ENCODE data around the gene KLHL40. TPM values are rescaled to one million over a fixed set of nuclear protein-coding genes. Genes with fewer than 3 reads are reported as not detected.

Gene KLHL40
- total and polyA plus RNA-seq, 9 of the 15 experiments (the other 6 are each of a cell fraction or from before 2014, with no cell fraction given) = not detected

GRCh38 chr3:42638339-42638842 is 46.9 kb upstream of the KLHL40 start:
- FAIRE-seq (no peak), ATAC-seq (no peak), DNase-seq (ENCODE audit: extremely low read depth in 1 of 4, low spot score in 3 of 4) (no peak)
- Histone ChIP-seq H3K27me3 (ENCODE audit: control insufficient read depth in 2 of 2, insufficient read depth in 2 of 2, low read length in 2 of 2) (no peaks in the 10 kb centered on the region), H3K27ac (ENCODE audit: extremely low read depth, low read depth, low read length) (no peak overlapping the region), H2AFZ (ENCODE audit: low read depth, low read length) (no peak overlapping the region), H3K9me1 (ENCODE audit: control insufficient read depth, insufficient read depth, low read length) (no peaks in the 10 kb centered on the region), H3K79me2 (ENCODE audit: control insufficient read depth, insufficient read depth, low read length) (peaks cover 11% of the 10 kb centered on the region; the same call in 1 of the 3 replicates), H3K4me1 (replicated peaks in 1 of 2; ENCODE audit: control insufficient read depth in 2 of 2, insufficient read depth in 2 of 2, low read length in 2 of 2) (no peaks in the 10 kb centered on the region; a peak in 1 of 5 replicates), H3K36me3 (ENCODE audit: control insufficient read depth, insufficient read depth, low read length) (peaks cover 94% of the 10 kb centered on the region), H4K20me1 (replicated peaks; ENCODE audit: control insufficient read depth, insufficient read depth, low read length) (no peaks in the 10 kb centered on the region), H3K9ac (ENCODE audit: insufficient read depth in 1 of 2, low read depth in 2 of 2, low read length in 2 of 2) (no peak overlapping the region), H3K9me3 (replicated peaks; ENCODE audit: control insufficient read depth, insufficient read depth, low read depth, low read length) (no peaks in the 10 kb centered on the region), H3K4me2 (ENCODE audit: insufficient read depth, low read length) (no peak overlapping the region), H3K4me3 (no peak overlapping the region)
- TF ChIP-seq ZEB2 (IDR thresholded peaks at IDR 0.05) = no peak
- TF ChIP-seq ZNF445 (CRISPR knock-in tag; IDR thresholded peaks at IDR 0.05; ENCODE audit: low read depth) = no peak
- TF ChIP-seq FOXK2 (conservative IDR thresholded peaks at IDR 0.05 in 1 of 2, IDR thresholded peaks at IDR 0.05 in 1 of 2; ENCODE audit: low read depth in 2 of 2) = no peak
- no peak for TF ChIP-seq ZNF780A (CRISPR knock-in tag; IDR thresholded peaks at IDR 0.05)
- TF ChIP-seq THRAP3 (IDR thresholded peaks at IDR 0.05; ENCODE audit: borderline replicate concordance) = peak; percentile 64; the same call in 1 of the 2 replicates
- TF ChIP-seq CREB5 (CRISPR knock-in tag; IDR thresholded peaks at IDR 0.05) = no peak
- ChIA-PET POLR2A (interaction anchor here (0.9 to 4.9 kb wide), 3 partner anchors 13 to 16 kb away, joined by 3 to 37 read pairs (median 3); no protein-coding TSS in a partner anchor), CTCF (ENCODE audit: low intra/inter-chr PET ratio) (no interaction called here)
- BruUV-seq (replicated peaks) = no TSS peak
- in situ Hi-C loops (cut with MboI) (loop anchor here (5.0 kb wide), 1 partner anchor 71 kb away; no protein-coding TSS in a partner anchor), intact Hi-C loops (cut with micrococcal nuclease) (no loop called here)
- WGBS (ENCODE audit: insufficient coverage, low coverage, missing lambda C conversion rate) = 88% methylated on average over 6 of the region's 6 CpGs
